CD4-positive, alpha-beta T cell treated with Interleukin-21 for 1 hour (primary cell): ENCODE data around the gene HAGH.
"Not testable (repeated sequence)": the region's sequence is repeated elsewhere in the genome, so short reads cannot be mapped to it uniquely, and the experiment has no call there.

ENCODE experiments used
- DNase-seq: peaks from one replicate; pipeline ENCODE4 v3.0.0-alpha.2; 2020

Gene HAGH

GRCh38 chr16:1810106-1810505, 16.5 kb downstream of the HAGH start:
- no peak for DNase-seq

- no peak for DNase-seq
Measured at GRCh38 chr16:1809281-1809801, 17.3 kb downstream of the HAGH start.

GRCh38 chr16:1808691-1809090, 17.9 kb downstream of the HAGH start:
- no peak for DNase-seq

GRCh38 chr16:1807626-1808025, 19.0 kb downstream of the HAGH start:
- DNase-seq, result no peak

- DNase-seq, result no peak
Measured at GRCh38 chr16:1800701-1801100, 25.9 kb downstream of the HAGH start.

- not testable (repeated sequence) for DNase-seq
Measured at GRCh38 chr16:1799263-1799662, 27.4 kb downstream of the HAGH start.

GRCh38 chr16:1794908-1795666, 31.5 kb downstream of the HAGH start:
- DNase-seq, result no peak

GRCh38 chr16:1794221-1794871, 32.3 kb downstream of the HAGH start:
- no peak for DNase-seq

- no peak for DNase-seq
Measured at GRCh38 chr16:1793578-1794220, 32.9 kb downstream of the HAGH start, which contains the start of gene IGFALS. Gene IGFALS (minus strand): TSS chr16:1793705. CDS start chr16:1793652, 53 bp downstream.

- DNase-seq, result no peak
Measured at GRCh38 chr16:1792836-1793577, 33.6 kb downstream of the HAGH start.

GRCh38 chr16:1791943-1792812, 34.4 kb downstream of the HAGH start:
- no peak for DNase-seq

- DNase-seq, result no peak
Measured at GRCh38 chr16:1791256-1791942, 35.2 kb downstream of the HAGH start.

- no peak for DNase-seq
Measured at GRCh38 chr16:1790611-1791255, 35.9 kb downstream of the HAGH start.

GRCh38 chr16:1790261-1790610, 36.4 kb downstream of the HAGH start:
- no peak for DNase-seq

GRCh38 chr16:1789643-1790045, 37.0 kb downstream of the HAGH start:
- DNase-seq, result no peak

GRCh38 chr16:1788708-1789100, 37.9 kb downstream of the HAGH start:
- no peak for DNase-seq

GRCh38 chr16:1788095-1788707, 38.4 kb downstream of the HAGH start:
- DNase-seq, result no peak

GRCh38 chr16:1787322-1788094, 39.1 kb downstream of the HAGH start:
- no peak for DNase-seq

- DNase-seq, result no peak
Measured at GRCh38 chr16:1787056-1787321, 39.6 kb downstream of the HAGH start.
